Spinal cord (tissue), 10 donors: ENCODE data around the gene BID. TPM values are rescaled to one million over a fixed set of nuclear protein-coding genes. Genes with fewer than 3 reads are reported as not detected.

ENCODE experiments used
- DNase-seq, 6 donors: peaks; one replicate each; pipeline versions ENCODE4 v3.0.0 to v3.0.0-alpha.2; 2013 to 2015; ENCODE audit warnings: low spot score in 6 of 6, low read depth in 4 of 6
- H3K27ac ChIP-seq: one replicate; pipeline ENCODE4 v1.5.1; 2013; ENCODE audit warnings: low read depth, low read length, control low read depth
- H3K27me3 ChIP-seq: one replicate; pipeline ENCODE4 v1.6.1; 2013; ENCODE audit warnings: low read length; ENCODE audit not compliant: control insufficient read depth, insufficient read depth
- H3K36me3 ChIP-seq: one replicate; pipeline ENCODE4 v1.6.1; 2013; ENCODE audit warnings: low read length; ENCODE audit not compliant: control insufficient read depth, insufficient read depth
- H3K4me1 ChIP-seq: one replicate; pipeline ENCODE4 v1.6.1; 2013; ENCODE audit warnings: low read length; ENCODE audit not compliant: control insufficient read depth, insufficient read depth
- H3K4me3 ChIP-seq: one replicate; pipeline ENCODE4 v1.5.1; 2013; ENCODE audit warnings: low read depth, low read length, control low read depth
- H3K9me3 ChIP-seq: one replicate; pipeline ENCODE4 v1.6.1; 2013; ENCODE audit warnings: low read length; ENCODE audit not compliant: control insufficient read depth, insufficient read depth
- WGBS: methylation state at CpG from one replicate; pipeline ENCODE4 v1.1.5; 2013; ENCODE audit warnings: missing lambda C conversion rate; ENCODE audit not compliant: insufficient coverage; 5-methylcytosine and 5-hydroxymethylcytosine counted together
- polyA plus RNA-seq, 2 donors: library from polyadenylated mRNA; unstranded; fragments of 120-200 nt; gene quantifications; one replicate each; pipeline ENCODE4 v1.2.1, GENCODE V29; 2013; ENCODE audit not compliant: insufficient read length in 2 of 2
- total RNA-seq, 2 donors: library from RNA; depleted of rRNA in 1 of 2; stranded (reverse); fragments of 120-200 nt in 1 of 2; fragments of >200 nt in 1 of 2; gene quantifications; one replicate each; pipeline versions ENCODE4 v1.2.3 to v1.2.4, GENCODE V29; 2013 to 2014
- donor health status: healthy.

BID gene
- total and polyA plus RNA-seq, 4 donors, result 24.7 to 49.2 (median 37.4) TPM

GRCh38 chr22:17806437-17806836 lies 32.2 kb upstream of the BID start:
- peaks cover 86% of the 10 kb centered on the region for H3K36me3 ChIP-seq
- no peak for DNase-seq
- no CpG with 5 or more reads among the region's 2 CpGs for WGBS
- peaks cover 3% of the 10 kb centered on the region for H3K4me1 ChIP-seq
- no peaks in the 10 kb centered on the region for H3K27me3 ChIP-seq
- no peak overlapping the region for H3K4me3 ChIP-seq
- no peaks in the 10 kb centered on the region for H3K9me3 ChIP-seq
- H3K27ac ChIP-seq, result no peak overlapping the region

- peaks cover 3% of the 10 kb centered on the region for H3K4me1 ChIP-seq
- no peak overlapping the region for H3K4me3 ChIP-seq
- no peaks in the 10 kb centered on the region for H3K27me3 ChIP-seq
- 86% methylated on average over 20 of the region's 22 CpGs for WGBS
- no peaks in the 10 kb centered on the region for H3K9me3 ChIP-seq
- H3K36me3 ChIP-seq, result peaks cover 81% of the 10 kb centered on the region
- no peak overlapping the region for H3K27ac ChIP-seq
- no peak for DNase-seq
These were observed 30.2 kb upstream of the BID start for GRCh38 chr22:17804331-17805080.

GRCh38 chr22:17803609-17804270 lies 29.5 kb upstream of the BID start:
- peaks cover 80% of the 10 kb centered on the region for H3K36me3 ChIP-seq
- no peaks in the 10 kb centered on the region for H3K27me3 ChIP-seq
- DNase-seq, result no peak
- no peak overlapping the region for H3K27ac ChIP-seq
- no peak overlapping the region for H3K4me3 ChIP-seq
- H3K4me1 ChIP-seq, result peaks cover 3% of the 10 kb centered on the region
- no peaks in the 10 kb centered on the region for H3K9me3 ChIP-seq
- WGBS, result 91% methylated on average over 14 of the region's 20 CpGs

DNA sequence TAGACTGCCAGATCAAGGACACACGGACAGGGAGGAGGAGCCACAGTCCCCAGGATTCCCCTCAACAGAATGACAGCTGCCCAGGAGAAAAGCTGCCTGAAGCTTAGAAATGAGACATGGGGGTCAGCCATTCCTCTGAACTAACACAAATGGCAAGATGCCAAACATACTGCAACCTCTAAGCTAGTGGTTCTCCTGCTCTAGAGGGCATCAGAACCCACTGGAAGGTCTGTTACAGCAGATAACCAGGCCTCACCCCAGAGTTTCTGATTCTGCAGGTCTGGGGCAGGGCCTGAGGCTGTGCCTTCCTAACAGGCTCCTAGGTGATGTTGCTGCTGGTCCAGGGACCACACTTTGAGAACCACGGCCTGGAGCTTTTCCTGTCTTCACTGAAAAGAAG lies 28.6 kb upstream of the BID start:
- Histone ChIP-seq H3K27ac (no peak overlapping the region), H3K4me1 (peaks cover 3% of the 10 kb centered on the region), H3K36me3 (peaks cover 71% of the 10 kb centered on the region), H3K4me3 (no peak overlapping the region), H3K27me3 (no peaks in the 10 kb centered on the region), H3K9me3 (no peaks in the 10 kb centered on the region)
- WGBS, result 87% methylated on average over 2 of the region's 2 CpGs
- DNase-seq, result no peak

- H3K36me3 ChIP-seq, result peaks cover 71% of the 10 kb centered on the region
- no peak overlapping the region for H3K27ac ChIP-seq
- no peak overlapping the region for H3K4me3 ChIP-seq
- H3K9me3 ChIP-seq, result no peaks in the 10 kb centered on the region
- peaks cover 3% of the 10 kb centered on the region for H3K4me1 ChIP-seq
- no peak for DNase-seq
- H3K27me3 ChIP-seq, result no peaks in the 10 kb centered on the region
- 85% methylated on average over 6 of the region's 10 CpGs for WGBS
These were observed 28.1 kb upstream of the BID start for GRCh38 chr22:17802411-17802810.

GRCh38 chr22:17797721-17798559 lies 23.7 kb upstream of the BID start:
- peaks cover 74% of the 10 kb centered on the region for H3K36me3 ChIP-seq
- H3K4me3 ChIP-seq, result no peak overlapping the region
- H3K9me3 ChIP-seq, result no peaks in the 10 kb centered on the region
- H3K27ac ChIP-seq, result no peak overlapping the region
- H3K4me1 ChIP-seq, result no peaks in the 10 kb centered on the region
- no peaks in the 10 kb centered on the region for H3K27me3 ChIP-seq
- 92% methylated on average over 22 of the region's 23 CpGs for WGBS
- DNase-seq, result no peak

DNA sequence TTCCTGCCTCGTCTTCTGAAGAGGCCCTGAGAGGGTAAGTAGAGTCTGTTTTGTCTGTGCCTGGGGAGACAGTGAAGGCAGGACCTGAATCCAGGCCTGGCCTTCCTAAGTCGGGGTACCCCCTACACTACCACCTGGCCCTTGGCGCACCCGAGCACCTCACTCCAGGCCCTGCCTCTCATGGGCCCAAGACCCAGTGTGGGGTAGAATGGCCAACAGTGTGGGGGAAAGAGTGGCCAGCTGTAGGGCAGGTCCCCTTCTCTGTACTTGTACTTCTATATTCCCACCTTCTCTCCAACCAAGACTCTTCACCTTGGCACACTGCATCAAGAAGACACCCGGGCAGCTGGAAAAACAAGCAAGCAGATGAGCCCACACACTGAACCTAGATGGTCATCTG lies 22.4 kb upstream of the BID start:
- Histone ChIP-seq H3K4me3 (no peak overlapping the region), H3K4me1 (no peaks in the 10 kb centered on the region), H3K27ac (no peak overlapping the region), H3K9me3 (no peaks in the 10 kb centered on the region), H3K27me3 (no peaks in the 10 kb centered on the region), H3K36me3 (peaks cover 78% of the 10 kb centered on the region)
- DNase-seq, result no peak
- WGBS, result 93% methylated on average over 2 of the region's 5 CpGs

DNA sequence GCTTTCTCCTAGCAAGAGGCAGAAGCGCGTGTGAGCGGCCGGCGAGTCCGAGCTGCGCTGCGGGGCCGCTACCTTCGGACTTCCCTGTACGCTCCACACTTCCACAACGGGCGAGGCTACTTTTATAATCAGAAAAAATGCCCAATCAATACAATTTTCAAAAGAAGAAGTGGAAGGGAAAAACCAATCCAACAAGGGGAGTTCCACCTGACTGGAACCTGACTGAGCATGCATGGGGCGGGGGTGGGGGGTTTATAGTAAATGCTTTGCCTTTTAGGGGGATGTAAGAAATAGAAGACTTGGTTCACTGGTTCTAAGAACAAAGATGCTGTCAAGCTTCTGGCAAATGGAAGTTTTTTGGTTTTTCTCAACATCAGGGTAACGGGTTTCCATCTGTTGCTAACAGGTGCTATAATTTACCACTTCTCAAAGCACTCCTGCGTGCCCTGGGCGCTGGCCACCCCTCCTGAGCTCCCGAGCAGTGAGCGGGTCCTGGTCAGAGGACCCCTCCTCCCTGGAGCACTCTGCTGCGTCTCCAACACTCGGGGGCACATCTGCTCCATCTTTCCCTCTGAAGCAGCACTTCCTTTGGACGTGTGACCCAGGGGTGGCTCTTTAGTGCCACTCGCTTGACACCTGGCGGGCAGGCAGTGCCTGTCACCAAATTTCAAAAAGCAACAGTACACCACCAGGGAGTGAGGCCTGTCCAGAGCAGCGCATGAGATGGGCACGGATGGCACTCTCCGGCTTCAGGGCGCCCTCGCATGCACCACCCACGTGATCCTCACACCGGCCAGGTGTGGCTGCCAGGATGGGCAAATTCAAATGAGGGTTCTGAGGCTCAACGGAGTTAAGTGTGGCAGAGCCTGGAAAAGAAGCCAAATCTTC lies 21.6 kb upstream of the BID start:
- Histone ChIP-seq H3K4me3 (no peak overlapping the region), H3K36me3 (peaks cover 84% of the 10 kb centered on the region), H3K9me3 (no peaks in the 10 kb centered on the region), H3K27ac (no peak overlapping the region), H3K27me3 (no peaks in the 10 kb centered on the region), H3K4me1 (no peaks in the 10 kb centered on the region)
- WGBS, result 81% methylated on average over 19 of the region's 32 CpGs
- no peak for DNase-seq
